ENCODE results near the gene DHODH.
"Not testable (repeated sequence)": the region's sequence is repeated elsewhere in the genome, so short reads cannot be mapped to it uniquely, and the experiment has no call there.

GRCh38 chr16:72054254-72054847 lies 45.8 kb downstream of the DHODH start, which contains the start of gene HP:
- not testable (repeated sequence) for TF ChIP-seq SUZ12 (IDR thresholded peaks at IDR 0.05; ENCODE audit: extremely low read depth, insufficient read depth, insufficient read length); YY1 (IDR thresholded peaks at IDR 0.05; ENCODE audit: insufficient read depth, insufficient read length); ZNF274 (IDR thresholded peaks at IDR 0.05; ENCODE audit: low read depth, low read length)

Data from NT2/D1 (cell line).